Natural killer cell (primary cell): ENCODE measurements around the gene INPP1. TPM values are rescaled to one million over a fixed set of nuclear protein-coding genes. Genes with fewer than 3 reads are reported as not detected.
A peak's percentile ranks its signal among the peaks of the same experiment; 100 is the strongest.
"Not testable (repeated sequence)": the region's sequence is repeated elsewhere in the genome, so short reads cannot be mapped to it uniquely, and the experiment has no call there.

Experiments used
- ATAC-seq, 3 donors: fragments of 150-1000 bp in 2 of 3; fragments of 200-7000 bp in 1 of 3; cut with Tn5 transposase; 1 replicate in 1 of 3; 2 replicates in 2 of 3; pipeline ENCODE4 v1.10.0; 2021; ENCODE audit warnings: mild to moderate bottlenecking in 2 of 3, moderate library complexity in 2 of 3
- DNase-seq, 2 donors: peaks; one replicate each; pipeline versions ENCODE4 v3.0.0 to v3.0.0-alpha.2; 2013 to 2021; ENCODE audit warnings: mixed read lengths in 1 of 2
- H3K27ac ChIP-seq: one replicate; pipeline ENCODE4 v1.5.1; 2013; ENCODE audit warnings: mild to moderate bottlenecking, low read length
- H3K27me3 ChIP-seq: one replicate; pipeline ENCODE4 v1.6.1; 2013; ENCODE audit warnings: low read length; ENCODE audit not compliant: control insufficient read depth, insufficient read depth
- H3K36me3 ChIP-seq: one replicate; pipeline ENCODE4 v1.6.1; 2013; ENCODE audit warnings: low read length; ENCODE audit not compliant: control insufficient read depth, insufficient read depth
- H3K4me1 ChIP-seq: one replicate; pipeline ENCODE4 v1.6.1; 2013; ENCODE audit warnings: low read length; ENCODE audit not compliant: control insufficient read depth, insufficient read depth
- H3K4me3 ChIP-seq: one replicate; pipeline ENCODE4 v1.5.1; 2013; ENCODE audit warnings: low read length
- H3K9me3 ChIP-seq: one replicate; pipeline ENCODE4 v1.6.1; 2013; ENCODE audit warnings: low read length; ENCODE audit not compliant: control insufficient read depth, insufficient read depth
- H3K27ac Mint-ChIP-seq, 2 donors: one replicate each; pipeline ENCODE4 v1.8.0; 2022; ENCODE audit warnings: mild to moderate bottlenecking in 2 of 2, mixed read lengths in 2 of 2, moderate library complexity in 1 of 2
- H3K27me3 Mint-ChIP-seq, 2 donors: one replicate each; pipeline ENCODE4 v1.8.0; 2022; ENCODE audit warnings: low read depth in 2 of 2, mixed read lengths in 2 of 2
- H3K36me3 Mint-ChIP-seq: one replicate; pipeline ENCODE4 v1.8.0; 2022; ENCODE audit warnings: mixed read lengths
- H3K4me1 Mint-ChIP-seq, 2 donors: one replicate each; pipeline ENCODE4 v1.8.0; 2022; ENCODE audit warnings: mixed read lengths in 2 of 2
- H3K4me3 Mint-ChIP-seq: one replicate; pipeline ENCODE4 v1.8.0; 2022; ENCODE audit warnings: mild to moderate bottlenecking, moderate library complexity, mixed read lengths
- H3K9me3 Mint-ChIP-seq, 2 donors: one replicate each; pipeline ENCODE4 v1.8.0; 2022; ENCODE audit warnings: mixed read lengths in 2 of 2
- WGBS: methylation state at CpG from one replicate; pipeline ENCODE4 v1.1.7; 2013; ENCODE audit warnings: missing lambda C conversion rate; ENCODE audit not compliant: insufficient coverage; 5-methylcytosine and 5-hydroxymethylcytosine counted together
- intact Hi-C: fragments of 100-400 bp; cut with micrococcal nuclease; formaldehyde crosslinking; loops from one replicate; pipeline ENCODE4 v1.14.2; 2022
- total RNA-seq, 4 donors: library from RNA; stranded (reverse); fragments of 120-200 nt in 1 of 4; gene quantifications; one replicate each; pipeline versions ENCODE4 v1.2.3 to v1.2.4, GENCODE V29; 2013 to 2022
- TF ChIP-seq, protein P1 (sequence below): fragments of 200-600 bp; IDR thresholded peaks from one replicate; pipeline ENCODE4 v1.8.0; 2022; ENCODE audit warnings: antibody characterized with exemption

Gene INPP1, protein sequence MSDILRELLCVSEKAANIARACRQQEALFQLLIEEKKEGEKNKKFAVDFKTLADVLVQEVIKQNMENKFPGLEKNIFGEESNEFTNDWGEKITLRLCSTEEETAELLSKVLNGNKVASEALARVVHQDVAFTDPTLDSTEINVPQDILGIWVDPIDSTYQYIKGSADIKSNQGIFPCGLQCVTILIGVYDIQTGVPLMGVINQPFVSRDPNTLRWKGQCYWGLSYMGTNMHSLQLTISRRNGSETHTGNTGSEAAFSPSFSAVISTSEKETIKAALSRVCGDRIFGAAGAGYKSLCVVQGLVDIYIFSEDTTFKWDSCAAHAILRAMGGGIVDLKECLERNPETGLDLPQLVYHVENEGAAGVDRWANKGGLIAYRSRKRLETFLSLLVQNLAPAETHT
- total RNA-seq = 10 to 100 TPM in 1 of 3 donors, 1 to 10 TPM in 2; 9.5 to 16.7 (median 9.6) TPM
- total RNA-seq (2013) = 13.4 TPM

DNA sequence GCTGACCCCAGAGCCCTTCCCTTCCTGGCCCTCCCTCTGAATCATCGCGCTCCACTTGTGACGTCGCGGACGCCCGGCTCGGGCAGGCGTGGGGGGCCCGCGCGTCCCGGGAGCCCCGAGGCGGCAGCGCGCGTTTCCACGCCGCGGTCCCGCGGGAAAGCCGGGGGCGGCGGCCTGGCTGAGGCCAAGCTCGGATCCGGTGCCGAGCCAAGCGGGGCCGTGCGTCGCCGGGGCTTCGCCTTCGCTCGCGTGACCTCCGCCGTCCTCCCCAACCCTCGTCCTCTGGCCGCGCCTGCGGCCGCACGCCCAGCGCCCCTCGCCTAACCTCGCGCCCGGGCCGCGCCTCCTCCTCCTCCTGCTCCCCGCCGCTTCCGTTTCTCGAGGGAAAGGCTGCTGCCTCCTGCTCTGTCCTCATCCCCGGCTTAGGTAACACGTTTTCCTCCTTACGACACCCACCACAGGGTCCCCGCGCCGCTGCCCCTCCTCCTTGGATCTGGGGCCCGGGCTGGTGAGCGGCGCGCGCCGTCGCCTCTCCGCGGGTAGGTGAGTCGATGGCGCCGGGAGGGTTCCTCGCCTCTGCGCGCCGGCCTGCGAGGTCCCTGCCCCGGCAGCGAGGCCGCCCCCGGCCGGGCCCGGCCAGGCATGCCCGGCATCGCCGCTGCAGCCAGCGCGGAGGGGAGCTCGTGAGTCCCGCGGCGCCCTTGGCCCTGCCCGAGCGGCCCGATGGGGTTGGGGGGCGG, at the start of gene INPP1:
Gene INPP1, plus strand, starts transcription at position 54 of the 740 bp plus-strand sequence. CDS start 16,514 bp downstream, outside the sequence.
- H3K4me1 ChIP-seq = peaks cover 12% of the 10 kb centered on the region
- H3K9me3 ChIP-seq = no peaks in the 10 kb centered on the region
- H3K9me3 Mint-ChIP-seq = no peaks in the 10 kb centered on the region
- peak; percentile 64 to 83 (median 70) for ATAC-seq
- H3K27me3 Mint-ChIP-seq = no peaks in the 10 kb centered on the region
- no peaks in the 10 kb centered on the region for H3K36me3 Mint-ChIP-seq
- H3K27ac ChIP-seq = peak within 1 kb of the TSS; percentile 70
- peak within 1 kb of the TSS; percentile 56 for H3K4me3 ChIP-seq
- H3K4me3 Mint-ChIP-seq = peak within 1 kb of the TSS; percentile 92
- TF ChIP-seq, protein P1, sequence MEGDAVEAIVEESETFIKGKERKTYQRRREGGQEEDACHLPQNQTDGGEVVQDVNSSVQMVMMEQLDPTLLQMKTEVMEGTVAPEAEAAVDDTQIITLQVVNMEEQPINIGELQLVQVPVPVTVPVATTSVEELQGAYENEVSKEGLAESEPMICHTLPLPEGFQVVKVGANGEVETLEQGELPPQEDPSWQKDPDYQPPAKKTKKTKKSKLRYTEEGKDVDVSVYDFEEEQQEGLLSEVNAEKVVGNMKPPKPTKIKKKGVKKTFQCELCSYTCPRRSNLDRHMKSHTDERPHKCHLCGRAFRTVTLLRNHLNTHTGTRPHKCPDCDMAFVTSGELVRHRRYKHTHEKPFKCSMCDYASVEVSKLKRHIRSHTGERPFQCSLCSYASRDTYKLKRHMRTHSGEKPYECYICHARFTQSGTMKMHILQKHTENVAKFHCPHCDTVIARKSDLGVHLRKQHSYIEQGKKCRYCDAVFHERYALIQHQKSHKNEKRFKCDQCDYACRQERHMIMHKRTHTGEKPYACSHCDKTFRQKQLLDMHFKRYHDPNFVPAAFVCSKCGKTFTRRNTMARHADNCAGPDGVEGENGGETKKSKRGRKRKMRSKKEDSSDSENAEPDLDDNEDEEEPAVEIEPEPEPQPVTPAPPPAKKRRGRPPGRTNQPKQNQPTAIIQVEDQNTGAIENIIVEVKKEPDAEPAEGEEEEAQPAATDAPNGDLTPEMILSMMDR = no peak
- H3K27me3 ChIP-seq = no peaks in the 10 kb centered on the region
- H3K36me3 ChIP-seq = no peaks in the 10 kb centered on the region
- intact Hi-C loops = loop anchor here (2.0 kb wide), 1 partner anchor 17 kb away; no protein-coding TSS in a partner anchor
- peaks cover 16 to 18% of the 10 kb centered on the region in 2 donors for H3K4me1 Mint-ChIP-seq
- H3K27ac Mint-ChIP-seq = peak within 1 kb of the TSS; percentile 71 to 84
- peak; percentile 47 to 56 for DNase-seq
- under 1% methylated on average over 99 of the region's 99 CpGs for WGBS

DNA sequence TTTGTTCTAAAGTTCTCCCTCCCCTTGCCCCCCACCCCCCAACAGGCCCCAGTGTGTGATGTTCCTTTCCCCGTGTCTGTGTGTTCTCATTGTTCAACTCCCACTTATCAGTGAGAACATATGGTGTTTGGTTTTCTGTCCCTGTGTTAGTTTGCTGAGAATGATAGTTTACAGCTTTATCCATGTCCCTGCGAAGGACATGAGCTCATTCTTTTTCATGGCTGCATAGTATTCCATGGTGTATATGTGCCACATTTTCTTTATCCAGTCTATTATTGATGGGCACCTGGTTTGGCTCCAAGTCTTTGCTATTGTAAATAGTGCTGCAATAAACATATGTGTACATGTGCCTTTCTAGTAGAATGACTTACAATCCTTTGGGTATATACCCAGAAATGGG, 45.5 kb upstream of the INPP1 start:
- Mint-ChIP-seq H3K36me3 (peaks cover 19% of the 10 kb centered on the region), H3K4me1 (peaks cover 12 to 18% of the 10 kb centered on the region in 2 donors)
- H3K9me3 ChIP-seq, H3K27me3 Mint-ChIP-seq, H3K4me3 Mint-ChIP-seq, intact Hi-C loops, ATAC-seq, H3K27ac ChIP-seq, H3K4me1 ChIP-seq, H3K27ac Mint-ChIP-seq, DNase-seq, H3K27me3 ChIP-seq, H3K4me3 ChIP-seq, H3K9me3 Mint-ChIP-seq: not testable (repeated sequence)
- 100% methylated on average over 1 of the region's 2 CpGs for WGBS
- H3K36me3 ChIP-seq = peaks cover 26% of the 10 kb centered on the region

DNA sequence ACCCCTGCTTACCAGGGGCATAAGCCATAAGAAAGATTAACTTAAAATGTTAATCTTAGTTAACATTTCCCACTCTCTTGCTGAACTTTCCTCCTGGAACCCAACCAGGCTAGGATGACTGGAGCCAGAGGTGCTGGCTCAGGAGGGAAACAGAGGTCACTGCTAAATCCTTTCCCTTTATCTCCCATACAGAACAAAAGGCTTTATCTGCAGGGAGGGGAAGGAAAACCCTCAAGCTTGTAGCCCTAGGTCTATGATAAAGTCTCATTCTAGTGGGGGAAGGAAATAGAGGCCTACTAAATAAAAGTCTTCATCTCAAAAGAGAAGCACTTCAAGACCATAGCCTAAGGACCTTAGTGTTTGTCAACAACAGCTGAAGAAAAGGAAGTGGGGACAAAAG, 42.4 kb upstream of the INPP1 start:
- H3K27ac Mint-ChIP-seq = no peak overlapping the region
- ATAC-seq (no peak), DNase-seq (no peak)
- H3K4me3 Mint-ChIP-seq = no peak overlapping the region
- no peaks in the 10 kb centered on the region for H3K9me3 ChIP-seq
- no peaks in the 10 kb centered on the region for H3K27me3 ChIP-seq
- H3K4me1 Mint-ChIP-seq = peaks cover 19 to 30% of the 10 kb centered on the region in 2 donors
- no peaks in the 10 kb centered on the region for H3K27me3 Mint-ChIP-seq
- no peak overlapping the region for H3K27ac ChIP-seq
- no peaks in the 10 kb centered on the region for H3K9me3 Mint-ChIP-seq
- peaks cover 8% of the 10 kb centered on the region for H3K36me3 ChIP-seq
- TF ChIP-seq, protein P1 = no peak
- intact Hi-C loops = no loop called here
- peaks cover 12% of the 10 kb centered on the region for H3K36me3 Mint-ChIP-seq
- H3K4me3 ChIP-seq = no peak overlapping the region
- H3K4me1 ChIP-seq = no peaks in the 10 kb centered on the region

DNA sequence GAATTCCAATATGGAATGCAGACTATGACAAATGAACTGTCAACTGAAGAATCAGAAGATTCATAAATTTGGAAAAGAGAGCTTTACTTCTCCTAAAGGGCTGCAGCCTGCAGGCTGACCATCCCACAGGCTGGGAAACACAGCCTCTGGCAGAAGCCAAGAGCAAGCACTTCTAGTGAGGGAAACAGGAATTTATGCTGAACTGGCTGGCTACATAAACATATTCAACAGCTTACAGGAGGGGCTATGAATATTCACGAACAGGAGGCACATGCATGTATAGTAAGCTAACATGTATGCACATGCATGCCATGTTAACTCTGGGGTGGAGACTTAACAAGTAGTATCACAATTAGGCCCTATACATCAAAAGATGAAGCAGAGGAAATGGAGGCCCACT, 41.3 kb upstream of the INPP1 start:
- no peak overlapping the region for H3K27ac ChIP-seq
- Mint-ChIP-seq H3K27me3 (no peaks in the 10 kb centered on the region), H3K9me3 (no peaks in the 10 kb centered on the region), H3K27ac (no peak overlapping the region), H3K36me3 (peaks cover 12% of the 10 kb centered on the region), H3K4me1 (peaks cover 25 to 35% of the 10 kb centered on the region in 2 donors), H3K4me3 (no peak overlapping the region)
- H3K27me3 ChIP-seq = no peaks in the 10 kb centered on the region
- no peak overlapping the region for H3K4me3 ChIP-seq
- H3K36me3 ChIP-seq = peaks cover 2% of the 10 kb centered on the region
- DNase-seq (no peak), ATAC-seq (no peak)
- WGBS = 88% methylated on average over 1 of the region's 1 CpG
- intact Hi-C loops = no loop called here
- TF ChIP-seq, protein P1 = no peak
- no peaks in the 10 kb centered on the region for H3K4me1 ChIP-seq
- H3K9me3 ChIP-seq = no peaks in the 10 kb centered on the region
